ENCODE measurements around the gene NUDT4.

- TF ChIP-seq CTCF (IDR thresholded peaks at IDR 0.05; ENCODE audit: extremely low read depth in 1 of 2, insufficient read depth in 1 of 2, low read depth in 1 of 2, low read length in 2 of 2) (no peak), POLR2AphosphoS5 (IDR thresholded peaks at IDR 0.05; ENCODE audit: insufficient read depth, low read depth, low read length) (no peak), POLR2A (IDR thresholded peaks at IDR 0.05; ENCODE audit: low read depth, low read length) (no peak), EZH2 (IDR thresholded peaks at IDR 0.05; ENCODE audit: borderline replicate concordance, low read depth, low read length, severe bottlenecking) (no peak), JUN (IDR thresholded peaks at IDR 0.05; ENCODE audit: borderline replicate concordance, insufficient read depth, insufficient read length, low read depth) (no peak), MAX (IDR thresholded peaks at IDR 0.05; ENCODE audit: insufficient read depth, insufficient read length) (no peak), FOS (IDR thresholded peaks at IDR 0.05; ENCODE audit: borderline replicate concordance, insufficient read depth, low read length) (no peak), MYC (IDR thresholded peaks at IDR 0.05; ENCODE audit: low read depth, low read length) (no peak), GATA2 (IDR thresholded peaks at IDR 0.05; ENCODE audit: insufficient read depth, insufficient read length, low read depth, low read length) (no peak)
Observed at GRCh38 chr12:93381161-93381975, 3.6 kb downstream of the NUDT4 start.
